ENCODE results near the gene NEURL1B.

NEURL1B gene

GRCh38 chr5:172732201-172732865, 91.3 kb downstream of the NEURL1B start:
- DNase-seq (ENCODE audit: low read depth, low spot score) = no peak
- no peak overlapping the region for H3K4me3 ChIP-seq (ENCODE audit: low read length)

GRCh38 chr5:172733131-172733973, 92.3 kb downstream of the NEURL1B start:
- no peak overlapping the region for H3K4me3 ChIP-seq (ENCODE audit: low read length)
- DNase-seq (ENCODE audit: low read depth, low spot score) = no peak

GRCh38 chr5:172733974-172734346, 92.9 kb downstream of the NEURL1B start:
- DNase-seq (ENCODE audit: low read depth, low spot score) = no peak

GRCh38 chr5:172735141-172735831, 94.2 kb downstream of the NEURL1B start:
- no peak overlapping the region for H3K4me3 ChIP-seq (ENCODE audit: low read length)
- DNase-seq (ENCODE audit: low read depth, low spot score) = no peak

More at GRCh38 chr5:172733974-172734346, 92.9 kb downstream of the NEURL1B start:
- H3K4me3 ChIP-seq (ENCODE audit: low read length) = no peak overlapping the region

GRCh38 chr5:172736508-172737135, 95.6 kb downstream of the NEURL1B start:
- H3K4me3 ChIP-seq (ENCODE audit: low read length) = no peak overlapping the region
- no peak for DNase-seq (ENCODE audit: low read depth, low spot score)

- H3K4me3 ChIP-seq (ENCODE audit: low read length) = no peak overlapping the region
- DNase-seq (ENCODE audit: low read depth, low spot score) = no peak
Measured at GRCh38 chr5:172739375-172739774, 98.3 kb downstream of the NEURL1B start.

- no peak overlapping the region for H3K4me3 ChIP-seq (ENCODE audit: low read length)
- no peak for DNase-seq (ENCODE audit: low read depth, low spot score)
Measured at GRCh38 chr5:172740428-172741205, 99.6 kb downstream of the NEURL1B start.

All from Jurkat, Clone E6-1 (cell line).